GM18858 (cell line): Measurements from ENCODE around the gene WDR86.
A peak's percentile ranks its signal among the peaks of the same experiment; 100 is the strongest.

Experiments
- ATAC-seq: cut with Tn5 transposase; IDR thresholded peaks from one replicate; pipeline ENCODE4 v1.9.1; 2021; ENCODE audit not compliant: unreplicated experiment

Gene WDR86

GRCh38 chr7:151381348-151382078, 28.3 kb downstream of the WDR86 start:
- ATAC-seq: no peak

DNA sequence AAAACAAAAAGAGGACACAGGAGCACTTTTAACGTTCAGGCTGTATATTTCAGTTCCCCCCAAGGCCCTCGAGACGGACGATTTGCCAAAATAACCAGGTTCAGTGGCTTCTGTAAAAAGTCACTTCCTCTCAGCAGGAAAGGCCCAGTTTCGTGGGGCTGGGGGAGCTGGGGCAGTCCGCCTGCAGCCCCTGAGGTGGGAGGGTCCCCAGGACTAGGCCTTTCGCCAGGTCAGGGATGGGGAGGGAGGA, 28.8 kb downstream of the WDR86 start:
- ATAC-seq: no peak

DNA sequence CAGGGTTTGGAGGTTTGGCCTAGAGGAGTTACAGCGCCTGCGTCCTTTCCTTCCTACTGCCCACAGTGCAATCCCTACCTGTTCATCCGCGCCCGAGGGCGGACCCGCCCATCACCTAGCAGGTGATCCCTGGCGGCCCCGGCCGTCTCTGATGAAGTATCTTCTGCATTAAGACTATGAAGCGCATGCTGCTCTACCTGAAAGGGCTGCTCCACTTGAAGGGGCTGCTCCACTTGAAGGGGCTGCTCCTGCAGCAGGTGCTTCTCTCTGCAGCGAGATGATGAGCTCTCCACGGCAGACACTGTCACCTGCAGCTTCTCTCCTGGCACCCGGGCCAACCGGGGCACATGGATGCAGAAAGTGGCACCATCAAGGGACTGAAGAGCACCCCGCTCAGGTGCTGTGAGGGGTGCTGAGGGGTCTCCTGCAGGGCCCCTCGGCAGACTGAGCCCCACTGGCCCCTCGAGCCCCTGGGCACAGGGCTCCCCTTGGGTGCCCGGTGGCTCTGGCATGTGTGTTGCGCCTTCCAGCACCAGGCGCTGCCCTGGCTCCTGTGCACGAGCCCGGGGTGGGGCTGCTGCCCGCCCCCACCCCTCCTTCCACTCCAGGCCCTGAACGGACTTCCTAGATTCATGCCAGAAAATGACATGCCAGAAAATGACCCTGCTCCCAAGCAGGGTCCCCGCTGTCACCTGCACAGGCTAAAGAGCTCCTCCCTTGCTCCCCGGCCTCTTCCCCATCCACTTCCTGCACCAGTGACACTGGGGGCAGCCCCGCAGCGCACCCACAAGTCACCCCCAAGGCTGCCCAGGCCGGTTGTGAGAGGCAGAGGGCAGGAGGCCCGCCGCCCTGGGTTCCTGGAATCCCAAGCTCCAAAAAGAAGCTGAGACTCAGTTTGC, 29.4 kb downstream of the WDR86 start:
- ATAC-seq: no peak

- no peak for ATAC-seq
Measured at GRCh38 chr7:151379534-151380198, 30.2 kb downstream of the WDR86 start.

DNA sequence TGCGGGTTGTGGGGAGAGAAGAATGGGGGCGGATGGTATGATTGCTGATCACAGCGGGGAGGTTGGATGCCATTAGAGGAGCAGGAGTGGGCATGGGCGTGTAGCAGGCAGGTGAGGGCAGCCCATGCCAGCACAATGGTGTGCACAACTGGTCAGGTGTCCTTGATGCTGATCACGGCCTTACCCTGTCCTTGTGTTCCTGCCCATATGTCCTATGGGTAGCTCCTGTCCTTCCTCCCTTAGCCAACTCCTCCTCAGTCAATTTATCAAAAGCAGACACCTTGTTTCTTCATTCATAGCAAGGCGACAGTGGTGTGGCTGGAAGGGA, 30.7 kb downstream of the WDR86 start:
- no peak for ATAC-seq

DNA sequence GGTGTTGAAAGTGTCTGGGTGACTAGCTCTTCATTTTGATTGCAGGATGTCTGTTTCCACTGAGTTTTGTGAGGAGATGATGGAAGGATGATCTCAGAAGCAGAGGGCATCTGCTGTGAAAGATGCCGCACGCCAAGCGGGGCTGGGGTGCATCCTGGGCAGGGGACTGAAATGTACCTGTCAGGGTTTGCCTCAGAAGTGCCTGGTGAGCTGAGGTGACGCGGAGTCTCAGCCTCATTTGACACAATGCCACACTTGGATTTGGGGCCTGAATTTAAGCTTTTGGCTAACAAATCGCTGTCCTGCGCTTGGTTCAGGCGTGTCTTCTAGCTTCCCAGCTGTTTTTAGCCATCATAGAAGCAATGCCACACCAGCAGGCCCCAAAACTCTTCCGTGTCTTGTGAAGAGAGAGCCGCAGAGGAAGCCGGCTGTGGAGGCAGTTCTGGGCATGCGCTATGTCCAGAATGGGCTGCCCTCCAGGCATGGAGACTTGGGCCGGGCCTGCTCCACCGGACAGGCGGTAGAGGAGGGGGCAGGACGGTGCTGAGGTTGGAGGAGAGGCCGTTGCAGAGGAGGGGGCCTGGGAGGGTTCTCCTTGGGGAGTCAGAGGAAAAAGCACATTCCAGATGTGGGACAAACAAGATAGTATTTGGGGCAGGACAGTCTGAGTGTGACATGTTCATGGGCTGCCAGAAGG, 31.2 kb downstream of the WDR86 start:
- no peak for ATAC-seq

DNA sequence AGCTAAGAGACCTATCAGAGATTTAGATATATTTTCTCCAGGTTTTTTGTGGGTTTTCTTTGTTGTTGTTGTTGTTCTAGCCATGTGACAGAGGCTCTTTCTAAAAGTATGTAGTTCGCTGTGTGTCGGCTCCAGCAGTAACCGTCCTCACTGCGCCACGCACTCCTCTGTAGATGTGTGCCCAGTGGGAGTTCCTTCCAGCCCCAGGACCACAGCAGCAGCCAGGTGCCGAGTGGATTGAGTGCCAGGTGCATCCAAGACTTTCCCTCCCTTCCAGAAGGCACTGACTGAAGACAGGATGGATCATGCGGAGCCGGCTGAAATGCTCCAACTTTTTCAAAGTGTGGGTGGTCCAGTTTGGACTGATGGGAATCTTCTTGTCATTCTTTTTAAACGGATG, 31.8 kb downstream of the WDR86 start:
- no peak for ATAC-seq

- ATAC-seq: no peak
Measured at GRCh38 chr7:151377406-151377805, 32.4 kb downstream of the WDR86 start.

DNA sequence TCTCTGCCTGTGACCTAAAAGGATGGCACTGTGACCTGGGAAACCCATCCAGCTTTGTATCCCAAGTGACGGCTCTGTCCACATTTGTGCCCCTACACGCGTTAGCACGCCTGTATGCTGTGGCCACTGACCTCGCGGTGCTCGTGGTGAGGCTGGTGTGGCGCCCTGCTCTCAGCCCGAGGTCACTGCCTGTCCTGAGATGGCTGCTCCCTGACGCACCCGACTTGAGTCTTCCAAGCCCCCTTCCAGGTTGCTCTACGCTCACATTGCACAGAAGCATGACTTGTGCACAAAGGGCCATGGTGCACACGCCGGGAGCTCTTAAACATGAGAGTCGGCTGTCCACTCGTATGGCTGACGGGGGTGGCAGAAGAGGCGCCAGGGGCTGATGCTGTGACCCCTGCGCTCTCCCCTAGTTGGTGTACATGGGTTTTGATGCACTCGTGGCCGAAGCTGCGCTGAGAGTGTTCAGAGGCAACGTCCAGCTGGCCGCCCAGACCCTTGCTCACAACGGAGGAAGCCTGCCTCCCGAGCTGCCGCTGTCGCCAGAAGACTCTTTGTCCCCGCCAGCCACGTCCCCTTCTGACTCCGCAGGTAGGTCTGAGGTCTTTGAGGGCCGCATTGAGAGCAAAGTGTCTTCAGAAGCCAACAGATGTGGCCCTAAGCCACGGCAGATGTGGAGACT, 33.5 kb downstream of the WDR86 start:
- no peak for ATAC-seq

- no peak for ATAC-seq
Measured at GRCh38 chr7:151375530-151376217, 34.2 kb downstream of the WDR86 start.

DNA sequence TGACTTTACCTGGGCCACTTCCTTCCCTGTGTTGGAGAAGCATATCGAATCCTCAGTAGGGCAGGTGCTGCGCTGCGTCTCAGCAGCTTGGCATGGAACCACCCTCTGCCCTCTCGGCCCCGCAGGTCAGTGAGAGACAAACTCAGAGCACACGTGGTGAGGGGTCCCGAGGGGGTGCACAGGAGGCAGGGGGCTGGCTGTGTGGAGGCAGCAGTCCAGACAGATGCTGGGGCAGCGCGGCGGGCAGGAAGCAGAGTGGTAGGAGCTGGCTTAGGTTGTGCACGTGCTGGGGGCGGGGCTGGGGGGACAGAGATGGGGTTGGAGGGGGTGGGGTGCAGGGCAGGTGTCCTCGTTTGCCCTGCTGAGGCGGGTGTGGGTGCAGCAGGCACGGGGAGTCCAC, 35.1 kb downstream of the WDR86 start:
- no peak for ATAC-seq

DNA sequence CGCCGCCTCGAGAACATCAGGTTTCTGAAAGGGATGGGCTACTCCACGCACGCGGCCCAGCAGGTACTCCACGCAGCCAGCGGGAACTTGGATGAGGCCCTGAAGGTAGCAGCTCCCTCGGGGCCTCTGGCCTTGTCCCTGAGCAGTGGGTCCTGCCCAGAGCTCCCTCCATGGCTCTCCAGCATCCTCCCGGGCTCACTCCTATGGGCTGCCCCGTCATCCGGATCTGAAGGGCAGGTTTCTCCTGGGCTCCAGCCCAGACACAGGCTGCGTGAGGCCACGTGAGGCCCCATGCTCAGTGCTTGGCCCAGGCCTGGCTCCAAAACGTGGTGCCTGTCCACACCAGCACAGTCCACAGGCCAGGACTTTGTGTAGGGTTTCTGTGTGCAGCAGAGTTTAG, 35.7 kb downstream of the WDR86 start:
- ATAC-seq: no peak

DNA sequence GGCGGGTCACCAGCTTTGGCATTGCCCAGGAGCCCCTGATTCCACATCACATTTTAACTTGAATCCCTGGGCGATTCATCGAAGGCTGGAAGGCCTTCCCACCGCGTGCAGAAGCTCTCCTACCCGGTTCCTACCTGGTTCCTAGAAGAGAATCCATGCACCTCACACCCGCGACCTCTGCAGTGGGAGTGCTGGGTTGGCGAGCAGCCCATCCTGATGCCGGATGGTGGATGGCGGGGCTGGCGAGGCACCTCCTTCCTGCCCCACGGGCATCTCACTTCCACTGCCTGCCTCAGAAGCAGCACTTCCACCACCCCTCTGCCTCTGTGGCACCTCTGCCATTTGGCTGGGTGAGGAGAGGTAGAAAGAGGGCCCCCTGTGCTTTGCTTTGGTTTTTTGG, 36.2 kb downstream of the WDR86 start:
- ATAC-seq: no peak

- ATAC-seq: no peak
Measured at GRCh38 chr7:151372612-151373265, 37.1 kb downstream of the WDR86 start.

- no peak for ATAC-seq
Measured at GRCh38 chr7:151371266-151371665, 38.6 kb downstream of the WDR86 start.

DNA sequence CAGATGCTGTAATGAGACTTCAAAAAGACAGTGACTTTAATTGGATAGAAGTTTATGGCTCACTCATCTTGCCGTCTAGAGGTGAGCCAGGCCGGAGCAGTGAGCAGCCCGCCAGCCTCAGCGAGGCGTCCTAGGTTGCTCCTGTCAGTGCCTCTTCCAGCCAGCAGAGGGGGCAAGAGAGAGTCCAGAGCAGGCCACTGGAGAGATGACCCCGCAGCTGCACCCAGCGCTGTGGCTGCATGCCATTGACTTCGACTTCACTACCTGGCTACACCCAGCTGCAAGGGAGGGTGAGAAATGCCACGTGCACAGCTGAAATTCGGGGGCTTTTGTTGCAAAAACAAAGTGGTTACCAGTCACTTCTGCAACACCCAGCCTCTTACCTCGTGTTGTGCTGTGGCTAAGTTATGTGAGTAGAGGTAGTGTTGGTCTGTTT, 41.7 kb downstream of the WDR86 start:
- ATAC-seq: peak; percentile 80

GRCh38 chr7:151367284-151367683, 42.6 kb downstream of the WDR86 start:
- no peak for ATAC-seq

DNA sequence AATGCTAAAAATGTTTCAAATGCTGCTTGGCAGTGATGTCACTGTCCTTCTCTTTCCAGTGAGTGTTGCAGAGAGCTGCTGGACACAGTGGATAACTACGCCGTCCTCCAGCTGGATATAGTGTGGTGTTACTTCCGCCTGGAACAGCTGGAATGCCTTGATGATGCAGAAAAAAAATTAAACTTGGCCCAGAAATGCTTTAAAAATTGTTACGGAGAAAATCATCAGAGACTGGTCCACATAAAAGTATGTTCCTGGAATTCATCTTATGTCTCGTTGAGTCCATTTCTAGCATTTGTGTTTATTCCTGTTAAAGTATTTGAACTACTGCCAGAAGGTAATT, 43.0 kb downstream of the WDR86 start:
- no peak for ATAC-seq

DNA sequence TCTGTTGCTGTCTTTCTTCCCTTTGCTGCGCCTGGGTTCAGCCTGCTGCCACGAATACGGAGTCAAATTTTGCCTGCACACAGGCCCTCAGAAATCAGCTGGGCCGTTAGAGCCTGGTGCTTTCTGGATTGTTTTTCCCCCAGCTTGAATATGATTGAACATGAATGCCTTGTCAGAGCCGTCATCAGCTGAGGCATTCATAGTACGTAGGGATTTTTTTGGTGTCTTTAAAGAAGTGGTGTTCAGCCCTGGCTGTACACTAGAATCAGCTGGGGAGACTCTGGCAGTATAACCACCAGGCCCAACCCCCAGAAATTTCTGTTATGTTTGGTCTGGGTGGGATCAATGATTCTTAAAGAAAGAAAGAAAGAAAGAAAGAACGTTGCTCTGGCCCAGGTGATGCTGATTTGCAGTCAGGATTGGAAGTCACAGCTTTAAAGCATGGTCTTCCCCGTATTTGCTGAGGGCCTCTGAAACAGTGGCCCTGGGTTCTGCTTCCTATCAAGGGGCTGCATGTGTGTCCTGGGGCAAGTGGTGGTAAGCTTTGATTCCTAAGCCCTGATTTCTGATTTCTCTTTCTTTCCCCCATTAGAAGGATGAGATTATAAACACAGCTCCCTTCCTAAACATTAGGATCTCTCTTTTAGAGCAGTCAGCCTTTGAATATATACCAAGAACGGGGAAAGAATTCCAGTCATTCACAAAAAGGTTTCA, 43.5 kb downstream of the WDR86 start:
- ATAC-seq: no peak
